H54 (cell line): ENCODE measurements around the gene CILP.

Experiments
- DNase-seq: peaks from one replicate; pipeline ENCODE4 v3.0.0; 2011; ENCODE audit warnings: low spot score, mixed read lengths; ENCODE audit not compliant: insufficient read length
- FAIRE-seq: peaks from 3 replicates; lab custom pipeline; 2011; peaks lifted over from hg19 to GRCh38; lab: Jason Lieb, UNC
- POLR2A ChIP-seq: IDR thresholded peaks from 2 replicates; pipeline ENCODE4 v1.6.1; 2011; ENCODE audit warnings: low read depth, mild to moderate bottlenecking, low read length

The CILP gene

GRCh38 chr15:65176056-65176455 is 35.2 kb downstream of the CILP start:
- no peak for TF ChIP-seq POLR2A
- no peak for FAIRE-seq
- no peak for DNase-seq

- no peak for DNase-seq
- no peak for TF ChIP-seq POLR2A
- FAIRE-seq, result no peak
Measured at GRCh38 chr15:65175511-65175910, 35.8 kb downstream of the CILP start.

- FAIRE-seq (no peak), DNase-seq (no peak)
- no peak for TF ChIP-seq POLR2A
Measured at GRCh38 chr15:65174509-65174908, 36.8 kb downstream of the CILP start.

GRCh38 chr15:65172531-65172930 is 38.7 kb downstream of the CILP start:
- DNase-seq (no peak), FAIRE-seq (no peak)
- no peak for TF ChIP-seq POLR2A

- FAIRE-seq, result no peak
- DNase-seq, result no peak
- TF ChIP-seq POLR2A, result no peak
Measured at GRCh38 chr15:65171428-65171827, 39.8 kb downstream of the CILP start.

GRCh38 chr15:65165875-65166274 is 45.4 kb downstream of the CILP start:
- FAIRE-seq (no peak), DNase-seq (no peak)

GRCh38 chr15:65164139-65164538 is 47.1 kb downstream of the CILP start:
- DNase-seq (no peak), FAIRE-seq (no peak)
- TF ChIP-seq POLR2A, result no peak

More at GRCh38 chr15:65165875-65166274, 45.4 kb downstream of the CILP start:
- no peak for TF ChIP-seq POLR2A

DNA sequence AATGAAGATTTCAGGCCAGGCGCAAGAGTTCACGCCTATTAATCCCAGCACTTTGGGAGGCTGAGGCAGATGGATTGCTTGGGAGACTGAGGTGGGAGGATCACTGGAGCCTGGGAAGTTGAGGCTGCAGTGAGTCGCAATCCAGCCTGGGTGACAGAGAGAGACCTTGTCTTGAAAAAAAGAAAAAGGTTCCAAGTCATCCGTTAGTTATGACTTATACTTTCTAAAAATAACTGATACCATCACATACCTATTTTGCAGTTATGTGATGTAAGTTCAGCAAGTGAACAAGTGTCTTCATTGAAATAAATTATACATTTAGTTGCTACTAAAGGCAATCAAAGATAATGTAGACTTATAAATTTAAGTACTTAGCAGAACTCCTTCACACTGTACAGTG is 48.2 kb downstream of the CILP start:
- DNase-seq, result no peak
- TF ChIP-seq POLR2A, result no peak
- FAIRE-seq, result no peak

GRCh38 chr15:65156692-65157091 is 54.6 kb downstream of the CILP start:
- no peak for DNase-seq
- no peak for TF ChIP-seq POLR2A
- no peak for FAIRE-seq

DNA sequence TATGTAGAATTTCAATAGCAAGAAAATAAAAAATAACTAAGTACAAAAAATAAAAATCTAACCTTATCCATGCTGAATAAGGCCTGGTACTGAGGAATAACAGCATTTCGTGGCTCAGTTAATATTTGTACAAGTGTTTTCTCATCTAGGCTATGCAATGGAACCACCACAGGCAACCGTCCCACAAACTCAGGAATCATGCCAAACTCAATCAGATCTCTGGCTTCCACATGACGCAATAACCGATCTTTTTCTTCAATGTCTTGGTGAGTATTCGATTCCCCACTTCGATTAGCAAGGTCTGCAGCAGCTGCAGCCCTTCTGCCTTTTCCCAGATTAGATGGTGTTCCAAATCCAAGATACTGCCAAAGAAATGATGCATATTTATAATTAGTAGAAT is 56.6 kb downstream of the CILP start:
- no peak for FAIRE-seq
- no peak for TF ChIP-seq POLR2A
- DNase-seq, result no peak

- FAIRE-seq (no peak), DNase-seq (no peak)
- no peak for TF ChIP-seq POLR2A
Measured at GRCh38 chr15:65147902-65148301, 63.4 kb downstream of the CILP start.

- DNase-seq (no peak), FAIRE-seq (no peak)
- no peak for TF ChIP-seq POLR2A
Measured at GRCh38 chr15:65146438-65146837, 64.8 kb downstream of the CILP start.
